PC-3 (cell line): ENCODE measurements around the gene HARBI1. TPM values are rescaled to one million over a fixed set of nuclear protein-coding genes. Genes with fewer than 3 reads are reported as not detected.

Source experiments
- ATAC-seq: fragments of 200-7000 bp; cut with Tn5 transposase; 2 replicates; pipeline ENCODE4 v1.9.1; 2020; ENCODE audit warnings: mild to moderate bottlenecking, moderate library complexity
- BruUV-seq: library from RNA; stranded (reverse); fragments of 400-500 nt; replicated peaks from 2 replicates; lab custom pipeline; 2021; lab: Mats Ljungman, UMichigan
- CTCF ChIA-PET: fragments of 300-600 bp; sonication (Branson Sonifier 250); formaldehyde crosslinking; loops from one replicate; lab custom pipeline; 2022; ENCODE audit warnings: antibody characterized with exemption; lab: Charles Lee
- POLR2A ChIA-PET: fragments of 300-600 bp; sonication (Branson Sonifier 250); formaldehyde crosslinking; loops from one replicate; lab custom pipeline; 2022; ENCODE audit warnings: antibody characterized with exemption; ENCODE audit not compliant: unreplicated experiment; lab: Charles Lee
- DNase-seq: peaks from one replicate; pipeline ENCODE4 v3.0.0-alpha.2; 2015
- H2AFZ ChIP-seq: fragments of 300-600 bp; sonication (generic); 2 replicates; pipeline ENCODE4 v1.6.0; 2016; ENCODE audit warnings: antibody characterized with exemption, low read length
- H3F3A ChIP-seq: fragments of 300-600 bp; sonication (generic); one replicate; pipeline ENCODE4 v1.6.0; 2017; ENCODE audit warnings: antibody characterized with exemption, low read length, control low read depth, mild to moderate bottlenecking; ENCODE audit not compliant: unreplicated experiment
- H3K27ac ChIP-seq: fragments of 300-600 bp; sonication (generic); 2 replicates; pipeline ENCODE4 v1.5.1; 2016; ENCODE audit warnings: mild to moderate bottlenecking, low read length
- H3K27me3 ChIP-seq: fragments of 300-600 bp; sonication (generic); 2 replicates; pipeline ENCODE4 v1.6.1; 2016; ENCODE audit warnings: low read length, mixed read lengths
- H3K36me3 ChIP-seq: fragments of 300-600 bp; sonication (generic); 2 replicates; pipeline ENCODE4 v1.6.1; 2016; ENCODE audit warnings: low read depth, mixed run types, low read length, mixed read lengths
- H3K4me1 ChIP-seq: fragments of 300-600 bp; sonication (generic); 2 replicates; pipeline ENCODE4 v1.5.1; 2016; ENCODE audit warnings: low read length; ENCODE audit not compliant: insufficient read depth
- H3K4me2 ChIP-seq: fragments of 300-600 bp; sonication (generic); 2 replicates; pipeline ENCODE4 v1.6.0; 2016; ENCODE audit warnings: low read length
- H3K4me3 ChIP-seq: fragments of 300-600 bp; sonication (generic); 2 replicates; pipeline ENCODE4 v1.5.1; 2016; ENCODE audit warnings: mild to moderate bottlenecking, low read length, mixed read lengths
- H3K79me2 ChIP-seq: fragments of 300-600 bp; sonication (generic); 2 replicates; pipeline ENCODE4 v1.6.1; 2017; ENCODE audit warnings: low read length, mixed read lengths
- H3K9ac ChIP-seq: fragments of 300-600 bp; sonication (generic); 2 replicates; pipeline ENCODE4 v1.6.0; 2016; ENCODE audit warnings: mild to moderate bottlenecking, low read length
- H3K9me2 ChIP-seq: fragments of 300-600 bp; sonication (generic); replicated peaks from 2 replicates; pipeline ENCODE4 v1.6.1; 2016; ENCODE audit warnings: mixed run types, low read length, mixed read lengths
- H3K9me3 ChIP-seq: fragments of 300-600 bp; sonication (generic); 2 replicates; pipeline ENCODE4 v1.6.1; 2016; ENCODE audit warnings: low read length, mixed read lengths
- H4K20me1 ChIP-seq: fragments of 300-600 bp; sonication (generic); 2 replicates; pipeline ENCODE4 v1.6.1; 2016; ENCODE audit warnings: low read length, mixed read lengths
- CTCF ChIP-seq: fragments of 300-600 bp; sonication (generic); conservative IDR thresholded peaks from 2 replicates; pipeline ENCODE4 v1.5.1; 2017; ENCODE audit warnings: antibody characterized with exemption, low read depth, mild to moderate bottlenecking, low read length
- EZH2 ChIP-seq: fragments of 300-600 bp; sonication (generic); IDR thresholded peaks from one replicate; pipeline ENCODE4 v1.6.1; 2017; ENCODE audit warnings: antibody characterized with exemption, mild to moderate bottlenecking, low read length; ENCODE audit not compliant: unreplicated experiment
- EZH2phosphoT487 ChIP-seq: fragments of 300-600 bp; sonication (generic); IDR thresholded peaks from 2 replicates; pipeline ENCODE4 v1.6.1; 2018; ENCODE audit warnings: mild to moderate bottlenecking, antibody characterized with exemption, low read length, borderline replicate concordance
- intact Hi-C: fragments of 100-400 bp; cut with micrococcal nuclease; formaldehyde crosslinking; loops from 2 replicates; pipeline ENCODE4 v1.9.0; 2023
- total RNA-seq: library from RNA; depleted of rRNA; stranded (reverse); fragments of >200 nt; gene quantifications from 2 replicates; pipeline ENCODE4 v1.2.3, GENCODE V29; 2014

HARBI1 gene
- total RNA-seq, 1 experiment from 2014 or later = 1.7 TPM

- Histone ChIP-seq H3K79me2 (peaks cover 91% of the 10 kb centered on the region), H3K4me3 (no peak overlapping the region), H3K4me2 (peak overlapping the region; percentile 51), H3K36me3 (no peaks in the 10 kb centered on the region), H3K9me3 (no peaks in the 10 kb centered on the region), H3K4me1 (peaks cover 36% of the 10 kb centered on the region), H3F3A (peaks cover 6% of the 10 kb centered on the region), H3K9me2 (no peaks in the 10 kb centered on the region), H3K27me3 (no peaks in the 10 kb centered on the region), H4K20me1 (peaks cover 11% of the 10 kb centered on the region), H3K9ac (no peak overlapping the region), H2AFZ (no peak overlapping the region), H3K27ac (0 out of 2 replicates have a peak overlapping the region, but pooled peaks have one; percentile 10)
- intact Hi-C loops = no loop called here
- TF ChIP-seq EZH2phosphoT487 = no peak
- CTCF ChIA-PET = no interaction called here
- POLR2A ChIA-PET = interaction anchor here (0.6 kb wide), 1 partner anchor 39 kb away, joined by 7 read pairs; no protein-coding TSS in a partner anchor
- DNase-seq = peak; percentile 65
- ATAC-seq = peak; percentile 84
- BruUV-seq = no TSS peak
Observed at GRCh38 chr11:46557684-46558151, 59.3 kb downstream of the HARBI1 start.

- Histone ChIP-seq H3K27me3 (no peaks in the 10 kb centered on the region), H2AFZ (no peak overlapping the region), H3K4me3 (no peak overlapping the region), H3K9me2 (no peaks in the 10 kb centered on the region), H4K20me1 (peaks cover 11% of the 10 kb centered on the region), H3K27ac (0 out of 2 replicates have a peak overlapping the region, but pooled peaks have one; percentile 56), H3K9me3 (no peaks in the 10 kb centered on the region), H3K79me2 (peaks cover 87% of the 10 kb centered on the region), H3K4me2 (peak overlapping the region; percentile 68; the same call in 1 of the 2 replicates), H3K36me3 (no peaks in the 10 kb centered on the region), H3K4me1 (peaks cover 36% of the 10 kb centered on the region), H3F3A (peaks cover 6% of the 10 kb centered on the region), H3K9ac (no peak overlapping the region)
- ChIA-PET CTCF (no interaction called here), POLR2A (interaction anchor here (0.7 kb wide), 1 partner anchor 56 kb away, joined by 4 read pairs; no protein-coding TSS in a partner anchor)
- TF ChIP-seq EZH2 (no peak), EZH2phosphoT487 (no peak), CTCF (no peak)
- ATAC-seq (no peak), DNase-seq (no peak)
- intact Hi-C loops = loop anchor here (2.0 kb wide), 1 partner anchor 61 kb away; the partner anchor contains the start of genes ATG13 and HARBI1
- BruUV-seq = no TSS peak
Observed at GRCh38 chr11:46555267-46556054, 61.6 kb downstream of the HARBI1 start.

GRCh38 chr11:46554213-46555147 is 62.5 kb downstream of the HARBI1 start:
- Histone ChIP-seq H3K27ac (peak overlapping the region; percentile 56), H3K4me2 (peak overlapping the region; percentile 68), H3F3A (peaks cover 6% of the 10 kb centered on the region), H3K9me2 (no peaks in the 10 kb centered on the region), H3K4me3 (peak overlapping the region; percentile 25; the same call in 1 of the 2 replicates), H3K27me3 (no peaks in the 10 kb centered on the region), H3K4me1 (peaks cover 36% of the 10 kb centered on the region), H3K9me3 (no peaks in the 10 kb centered on the region), H3K79me2 (peaks cover 87% of the 10 kb centered on the region), H2AFZ (no peak overlapping the region), H3K36me3 (no peaks in the 10 kb centered on the region), H4K20me1 (peaks cover 11% of the 10 kb centered on the region), H3K9ac (no peak overlapping the region)
- TSS peak; percentile 91 for BruUV-seq
- ATAC-seq (peak; percentile 70), DNase-seq (peak; percentile 88)
- ChIA-PET CTCF (interaction anchor here (0.8 kb wide), 1 partner anchor 65 kb away, joined by 4 read pairs; no protein-coding TSS in a partner anchor), POLR2A (interaction anchor here (0.7 kb wide), 1 partner anchor 12 kb away, joined by 3 read pairs; no protein-coding TSS in a partner anchor)
- TF ChIP-seq EZH2 (no peak), CTCF (no peak), EZH2phosphoT487 (no peak)
- intact Hi-C loops = loop anchor here (2.0 kb wide), 1 partner anchor 62 kb away; the partner anchor contains the start of genes ATG13 and HARBI1
